ENCODE measurements around the gene TDRD10.

- TF ChIP-seq POLR2A (IDR thresholded peaks at IDR 0.05), result no peak
- TF ChIP-seq CTCF (IDR thresholded peaks at IDR 0.05), result no peak
Observed at GRCh38 chr1:154468535-154469250, 33.3 kb upstream of the TDRD10 start.

Measured in vagina (tissue), 2 donors.